ENCODE data around the gene NEURL1.

Gene NEURL1

DNA sequence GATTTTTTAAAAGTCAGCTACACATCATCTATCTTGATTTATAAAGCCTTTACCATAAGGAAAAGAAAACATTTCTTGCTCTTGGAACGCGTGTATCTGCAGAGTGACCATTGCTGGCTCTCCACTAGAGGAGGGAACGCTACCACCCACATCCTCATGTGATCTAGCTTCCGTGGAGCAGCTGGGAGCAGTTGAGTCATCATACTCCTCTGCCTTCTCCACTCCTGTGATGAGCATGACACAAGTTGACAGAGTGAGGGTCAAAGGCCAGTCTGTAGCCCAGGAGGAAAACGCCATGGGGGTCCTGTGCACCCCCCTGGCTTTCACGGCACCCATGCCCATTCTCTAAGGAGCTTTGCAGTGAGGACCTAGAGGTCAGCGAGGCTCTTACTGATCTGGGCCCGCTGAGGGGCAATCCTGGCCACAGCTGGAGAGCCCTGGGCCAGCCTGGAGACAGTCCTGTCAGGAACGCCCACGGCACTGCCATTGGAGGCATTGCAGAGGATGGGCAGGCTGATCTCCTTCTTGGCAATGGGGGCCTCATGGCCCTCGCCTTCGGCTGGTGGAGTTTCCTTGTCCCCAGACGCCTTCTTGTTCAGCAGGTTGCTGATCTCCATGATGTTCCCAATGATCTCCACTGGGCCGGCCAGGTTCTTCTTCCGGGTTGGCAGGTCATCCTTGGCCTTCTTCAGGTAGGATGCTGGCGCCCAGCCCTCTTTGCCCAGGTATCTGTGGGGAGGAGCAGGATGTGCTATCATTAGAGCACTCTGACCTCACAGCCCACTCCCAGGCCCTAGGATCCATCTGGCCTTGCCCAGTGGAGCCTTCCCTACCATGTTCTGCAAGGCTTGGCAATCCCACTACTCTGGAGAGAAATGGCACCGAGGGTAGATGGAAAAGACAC lies 119.2 kb downstream of the NEURL1 start:
- DNase-seq, result no peak

GRCh38 chr10:103613616-103614015 lies 120.1 kb downstream of the NEURL1 start:
- DNase-seq, result no peak

- DNase-seq, result no peak
These were observed 121.0 kb downstream of the NEURL1 start for GRCh38 chr10:103614306-103615158.

DNA sequence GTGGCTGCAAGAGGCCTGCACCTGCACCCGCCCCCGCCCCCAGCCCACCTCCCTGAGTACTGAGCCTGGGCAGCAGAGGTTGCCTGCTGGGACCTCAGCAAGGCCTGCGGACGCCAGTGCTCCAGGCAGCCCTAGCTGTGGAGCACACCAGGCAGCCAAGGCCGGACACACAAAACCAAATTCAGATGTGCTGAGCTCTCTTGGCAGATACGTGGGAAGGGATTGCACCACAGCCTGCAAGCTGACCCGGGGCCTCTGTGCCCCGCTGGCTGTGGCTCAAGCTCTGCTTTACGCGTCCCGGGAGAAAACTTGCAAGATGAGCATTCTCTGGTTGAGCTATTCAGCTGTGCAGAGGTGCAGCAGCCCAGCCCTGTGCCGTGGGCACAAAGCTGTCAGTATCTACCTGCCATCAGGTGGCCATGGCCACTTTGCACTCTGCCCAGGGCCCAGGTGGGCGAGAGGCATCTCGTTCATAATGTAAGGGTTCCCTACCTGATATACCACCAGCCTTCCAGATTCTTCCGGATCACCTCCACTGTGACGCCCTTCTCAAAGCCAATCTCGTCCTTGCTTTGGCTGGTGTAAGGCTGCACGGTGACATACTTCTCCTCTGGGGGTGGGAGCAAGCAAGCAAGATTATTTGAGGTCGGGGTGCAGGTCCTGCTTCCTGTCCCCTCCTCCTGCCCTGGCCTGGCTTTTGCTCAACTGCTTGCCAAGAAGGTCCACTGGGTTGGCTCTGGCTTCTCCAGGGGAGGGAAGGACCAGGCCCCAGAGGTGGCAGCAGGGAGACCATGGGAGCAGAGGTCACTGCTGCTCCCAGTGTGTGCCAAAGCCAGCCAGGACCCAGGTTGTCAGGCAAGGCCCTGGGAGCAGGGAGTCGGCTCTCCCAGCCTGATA lies 123.4 kb downstream of the NEURL1 start:
- no peak for DNase-seq

DNA sequence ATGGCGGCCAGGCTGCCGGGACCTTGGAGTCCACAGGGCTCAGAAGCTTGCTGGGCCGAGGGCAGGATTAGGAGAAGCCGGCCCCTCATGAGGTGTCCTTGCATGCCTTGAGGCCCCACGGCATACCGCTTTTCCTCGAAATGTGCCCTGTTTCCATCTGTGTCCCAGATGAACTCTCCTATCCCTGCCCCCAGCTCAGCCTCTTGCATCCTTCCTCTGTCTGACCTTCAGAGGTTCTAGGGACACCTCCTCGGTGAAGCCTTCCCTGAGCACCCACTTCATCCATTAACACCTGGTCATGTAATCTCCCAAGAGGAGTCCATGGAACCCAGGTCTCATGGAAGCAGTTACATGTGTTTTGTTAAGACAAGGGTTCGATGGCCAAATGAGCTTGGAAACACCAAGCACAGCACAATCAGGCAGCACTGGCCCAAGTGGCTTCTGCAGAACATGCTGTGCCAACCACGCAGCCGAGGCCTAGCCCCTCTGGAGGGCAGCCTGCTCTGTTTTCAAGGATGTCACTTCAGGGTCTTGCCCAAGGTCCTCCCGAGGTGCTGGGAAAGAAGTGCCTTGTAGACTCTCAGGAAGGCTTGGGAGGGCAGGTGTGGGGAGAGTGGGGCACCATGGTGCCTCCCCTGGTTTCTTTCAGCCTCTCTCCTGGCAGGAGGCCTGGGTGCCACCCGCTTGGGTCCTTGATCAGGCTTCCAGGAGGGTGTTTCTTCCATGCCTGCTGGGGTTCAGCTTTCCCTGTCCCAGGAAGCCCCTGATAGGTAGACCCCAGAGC lies 124.3 kb downstream of the NEURL1 start:
- no peak for DNase-seq

DNA sequence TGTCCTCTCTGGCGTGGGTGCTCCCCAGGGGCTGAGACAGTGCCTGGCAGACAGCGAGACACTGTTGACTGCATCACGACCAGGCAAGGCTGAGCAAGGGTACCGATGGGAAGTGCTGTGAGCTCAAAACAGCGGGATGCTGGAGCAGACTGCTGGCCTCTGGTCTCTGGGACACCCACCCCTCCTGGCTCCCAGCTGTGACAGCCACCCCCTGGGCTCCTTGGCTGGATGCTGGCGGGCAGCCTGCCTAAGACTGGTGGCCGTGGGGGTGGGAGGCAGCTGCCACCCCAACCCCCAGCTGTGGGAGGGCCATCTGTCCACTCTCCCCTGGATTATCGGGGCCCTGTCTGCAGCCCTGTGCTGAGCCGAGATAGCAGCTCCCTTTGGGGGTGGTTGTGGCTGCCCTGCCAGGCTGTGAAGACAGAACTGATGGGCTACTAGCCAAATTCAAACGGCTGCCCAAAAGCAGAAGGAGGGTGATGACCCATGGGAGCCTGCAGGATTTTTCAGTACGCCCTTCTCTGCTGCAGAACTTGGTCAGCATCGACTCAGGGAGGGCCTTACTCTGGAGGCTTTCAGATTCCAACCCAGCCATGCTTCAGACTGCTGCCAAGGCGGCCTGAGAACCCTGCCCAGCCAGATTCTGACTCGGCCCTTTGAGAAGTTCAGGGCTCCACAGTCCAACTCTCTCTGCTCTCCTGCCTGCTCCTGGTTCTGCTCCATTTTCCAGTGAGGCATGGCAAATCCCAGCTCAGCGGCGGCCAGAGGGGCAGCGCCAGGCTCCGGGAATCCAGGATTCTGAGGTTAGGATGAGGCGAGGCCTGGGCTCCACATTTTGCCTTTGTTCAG lies 125.3 kb downstream of the NEURL1 start:
- DNase-seq, result no peak

DNA sequence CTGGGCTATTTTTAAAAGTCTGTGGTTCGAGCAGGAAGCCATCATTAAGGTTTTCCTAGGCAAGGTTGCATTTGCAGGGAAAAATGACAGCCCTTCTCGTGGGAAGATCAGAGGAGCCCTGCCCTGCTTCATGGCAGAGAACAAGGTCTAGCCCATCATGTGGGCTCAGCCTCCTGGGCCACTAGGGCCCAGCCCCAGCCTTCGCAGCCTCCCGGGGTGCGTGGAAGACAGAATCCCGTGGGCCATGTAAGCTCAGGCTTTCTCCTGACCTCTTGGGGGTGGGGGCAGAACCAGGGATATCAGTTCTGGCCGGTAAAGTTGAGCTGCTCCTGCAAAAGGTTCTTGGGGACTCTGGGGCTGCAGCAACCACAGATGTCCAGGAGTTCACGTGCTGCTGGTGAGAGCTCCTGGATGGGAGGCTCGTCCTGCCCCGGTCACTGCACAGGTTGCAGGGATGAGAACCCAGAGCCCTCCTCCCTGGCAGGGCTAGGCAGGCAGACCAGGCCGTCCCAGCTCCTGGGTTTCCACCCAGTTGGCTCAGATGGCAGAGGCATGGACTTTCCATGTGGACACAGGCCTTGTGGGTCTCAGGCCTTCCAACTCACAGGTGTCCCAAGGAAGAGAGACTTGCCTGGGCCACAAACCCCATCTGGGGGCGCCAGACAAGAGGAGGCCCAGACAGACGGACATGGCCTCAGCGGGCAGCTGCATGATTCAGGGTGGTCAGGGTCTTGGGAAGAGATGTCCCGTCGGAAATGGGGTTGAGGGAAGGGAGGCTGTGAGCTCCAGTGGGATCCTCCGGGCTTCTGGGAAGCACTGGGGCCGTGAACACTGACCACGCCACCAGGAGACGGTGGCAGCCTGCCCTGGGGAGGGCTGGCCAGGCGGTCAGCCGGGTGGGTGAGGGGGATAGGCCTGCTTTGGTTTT lies 126.2 kb downstream of the NEURL1 start:
- DNase-seq, result no peak

DNA sequence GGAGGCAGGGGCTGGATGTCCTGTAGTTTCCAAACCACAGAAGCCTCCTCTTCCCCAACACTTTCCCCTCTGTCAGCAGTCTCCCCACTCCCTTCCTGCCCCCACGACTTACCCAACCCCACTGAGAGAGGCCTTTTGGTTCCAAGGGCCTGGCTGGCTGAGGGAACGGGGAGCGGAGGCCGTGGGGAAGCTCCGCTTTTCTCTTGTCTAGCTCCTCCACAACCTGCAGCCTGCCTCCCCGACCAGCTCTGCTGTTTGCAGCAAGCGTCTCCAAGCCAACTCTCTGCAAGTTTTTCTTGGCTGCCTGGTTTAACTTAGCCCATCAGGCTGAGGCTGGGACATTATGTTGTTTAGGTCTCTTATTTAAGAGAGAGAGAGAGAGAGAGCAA lies 126.8 kb downstream of the NEURL1 start:
- DNase-seq, result no peak

GRCh38 chr10:103620891-103621782 lies 127.6 kb downstream of the NEURL1 start:
- no peak for DNase-seq

DNA sequence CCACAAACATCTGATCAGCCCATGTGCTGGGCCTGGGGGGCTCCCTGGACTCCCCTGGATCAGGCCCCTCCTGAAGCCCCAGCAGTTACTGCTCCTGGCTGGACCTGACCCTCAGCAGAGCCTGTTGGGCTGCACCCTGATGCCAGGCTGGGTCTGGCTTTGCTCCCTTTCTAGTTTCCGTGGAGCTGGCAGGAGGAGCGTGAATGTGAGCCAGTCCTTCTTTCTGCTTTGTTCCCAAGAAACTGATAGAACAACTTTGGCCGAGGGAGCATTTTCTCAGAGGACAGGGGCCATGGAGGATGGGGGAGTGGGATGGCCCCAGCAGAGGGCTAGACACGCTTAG lies 128.2 kb downstream of the NEURL1 start:
- no peak for DNase-seq

DNA sequence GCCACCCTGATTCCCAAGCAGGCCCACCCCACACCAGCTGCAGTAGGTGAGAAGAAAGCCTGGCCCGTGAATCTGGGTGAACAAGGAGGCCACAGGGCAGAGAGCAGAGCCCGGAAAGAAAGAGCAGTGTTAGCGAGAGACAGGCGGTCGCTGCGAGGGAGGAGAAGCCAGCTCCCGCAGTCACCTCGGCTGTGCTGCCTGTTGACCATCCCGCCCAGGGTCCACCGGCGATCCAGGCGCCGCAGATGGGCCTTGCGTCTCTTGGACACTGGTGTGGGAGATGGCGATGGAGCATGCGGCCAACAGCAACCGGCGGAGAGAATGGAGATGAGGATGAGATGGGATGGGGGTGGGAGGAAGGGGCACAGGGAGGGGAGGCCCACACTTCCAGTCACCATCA lies 128.8 kb downstream of the NEURL1 start:
- no peak for DNase-seq

DNA sequence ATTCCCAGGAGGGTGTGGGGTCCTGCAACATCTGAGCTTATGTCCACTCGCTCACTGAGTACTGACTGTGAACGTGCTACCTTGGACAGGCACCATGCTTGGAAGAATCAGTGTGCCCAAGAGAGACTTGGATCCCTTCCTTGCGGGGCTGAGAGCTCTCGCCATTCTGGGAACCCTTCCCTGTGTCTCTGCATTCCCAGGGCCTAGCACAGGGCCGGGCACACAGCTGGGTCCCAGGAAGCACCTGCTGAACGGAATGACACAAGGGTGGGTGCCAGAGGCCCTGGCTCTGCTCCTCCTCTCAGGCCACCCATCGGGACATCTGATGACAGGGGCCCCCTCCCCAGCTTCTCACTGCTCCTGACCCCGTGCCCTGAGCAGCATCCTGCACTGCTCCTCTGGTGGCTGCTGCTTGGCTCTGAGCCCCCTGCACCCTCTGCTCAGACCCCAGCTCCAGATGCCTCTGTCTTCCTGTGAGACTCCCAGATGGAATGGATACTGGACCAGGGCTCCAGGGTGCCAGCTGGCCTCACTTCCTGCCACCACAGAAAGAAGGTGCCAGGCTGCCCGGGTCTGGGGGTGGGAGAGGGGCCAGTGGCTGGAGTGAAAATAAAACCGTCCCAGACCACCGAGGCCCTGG lies 129.6 kb downstream of the NEURL1 start:
- no peak for DNase-seq

- no peak for DNase-seq
These were observed 132.7 kb downstream of the NEURL1 start for GRCh38 chr10:103626178-103626577.

GRCh38 chr10:103627111-103627892 lies 133.8 kb downstream of the NEURL1 start:
- peak; percentile 14 for DNase-seq

DNA sequence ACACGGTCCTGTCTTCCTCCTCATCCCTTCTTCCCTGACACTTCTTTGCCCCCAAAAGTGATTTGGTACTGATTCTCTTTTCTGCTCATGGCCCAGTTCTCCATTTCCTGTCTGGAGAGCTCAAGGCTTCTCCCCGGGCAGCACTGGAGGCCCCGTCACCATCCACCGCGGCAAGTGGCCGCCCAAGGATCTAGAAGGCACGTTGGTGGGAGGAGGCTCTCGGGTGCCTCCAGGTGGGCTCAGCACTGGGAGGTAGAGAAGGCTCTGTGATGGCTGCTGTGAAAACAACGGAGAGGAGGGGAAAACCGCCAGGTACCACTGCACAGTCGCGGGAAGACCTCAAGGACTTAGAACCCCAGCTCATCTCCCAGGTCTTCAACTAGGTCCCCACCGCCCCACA lies 134.4 kb downstream of the NEURL1 start:
- no peak for DNase-seq

- no peak for DNase-seq
These were observed 136.1 kb downstream of the NEURL1 start for GRCh38 chr10:103629581-103629980.

DNA sequence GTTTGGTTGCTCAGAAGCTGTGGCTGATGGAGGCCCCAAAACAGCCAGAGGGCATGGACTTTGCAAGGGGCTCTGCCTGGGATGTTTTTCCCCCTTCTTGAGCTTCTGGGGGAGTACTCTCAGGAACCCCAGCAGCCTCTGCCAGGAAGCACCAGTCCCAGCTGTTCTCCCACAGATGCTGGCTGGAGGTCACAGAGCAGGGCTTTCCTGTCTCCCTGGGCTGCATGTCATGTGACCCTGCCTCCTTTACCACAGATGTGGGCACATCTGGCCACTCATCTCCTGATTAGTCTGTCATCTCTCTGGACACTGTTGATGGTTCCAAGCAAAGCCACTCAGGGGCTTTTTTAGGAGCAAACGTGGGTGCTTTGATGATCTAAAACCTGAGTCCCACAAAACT lies 136.7 kb downstream of the NEURL1 start:
- DNase-seq, result no peak

DNA sequence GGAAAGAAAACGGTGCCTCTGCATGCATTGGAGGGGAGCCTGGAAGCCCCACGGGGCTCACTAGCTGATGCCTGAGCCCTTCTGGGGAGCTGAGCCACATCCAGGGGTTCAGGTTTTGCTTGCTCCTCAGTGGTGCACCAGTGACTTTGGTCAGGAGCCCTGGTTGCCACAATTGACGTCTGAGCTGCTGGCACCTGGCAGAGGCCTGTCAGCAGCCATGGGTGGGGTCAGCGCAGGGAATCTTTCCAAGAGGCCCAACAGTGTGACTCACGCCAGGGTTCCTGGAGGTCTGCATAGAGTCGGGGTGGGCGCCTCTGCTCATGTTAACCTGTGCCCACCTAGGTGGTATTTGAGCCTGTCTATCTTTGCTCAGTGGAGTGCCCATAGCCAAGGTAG lies 138.7 kb downstream of the NEURL1 start:
- no peak for DNase-seq
